GM13976 (cell line): ENCODE measurements around the gene CHPF.

Experiments
- DNase-seq: peaks from one replicate; pipeline ENCODE4 v3.0.0; 2012; ENCODE audit warnings: low spot score
- CTCF ChIP-seq: IDR thresholded peaks from 2 replicates; pipeline ENCODE4 v1.5.1; 2012; ENCODE audit warnings: borderline replicate concordance, mild to moderate bottlenecking; ENCODE audit not compliant: insufficient read depth; ENCODE audit errors: extremely low read depth, missing control alignments, control extremely low read depth
- in situ Hi-C: fragments of 300-500 bp; cut with MboI; formaldehyde crosslinking; loops from one replicate; pipeline ENCODE4 v1.12.0; 2022; ENCODE audit warnings: low sequenced_read_pairs, mixed read lengths, inconsistent platforms; ENCODE audit not compliant: unreplicated experiment

CHPF gene

GRCh38 chr2:219543596-219544358 is at the start of gene CHPF, which contains the start of gene TMEM198:
Gene CHPF, minus strand, starts transcription at chr2:219543809. Its CDS starts 271 bp downstream, at chr2:219543538.
Gene TMEM198, plus strand, starts transcription at chr2:219544028. Its CDS starts 700 bp downstream, at chr2:219544728.
- in situ Hi-C loops: no loop called here
- TF ChIP-seq CTCF: no peak
- peak; percentile 99 for DNase-seq

GRCh38 chr2:219593154-219593553 is 49.5 kb upstream of the CHPF start:
- TF ChIP-seq CTCF: no peak
- no peak for DNase-seq
- in situ Hi-C loops: no loop called here

- no peak for DNase-seq
- no peak for TF ChIP-seq CTCF
- in situ Hi-C loops: no loop called here
Measured at GRCh38 chr2:219592736-219593135, 49.1 kb upstream of the CHPF start.

GRCh38 chr2:219591091-219591490 is 47.5 kb upstream of the CHPF start:
- no peak for DNase-seq
- in situ Hi-C loops: no loop called here

GRCh38 chr2:219581346-219581745 is 37.7 kb upstream of the CHPF start:
- in situ Hi-C loops: no loop called here
- TF ChIP-seq CTCF: no peak
- no peak for DNase-seq

More at GRCh38 chr2:219591091-219591490, 47.5 kb upstream of the CHPF start:
- TF ChIP-seq CTCF: no peak

- in situ Hi-C loops: no loop called here
- DNase-seq: no peak
- no peak for TF ChIP-seq CTCF
Measured at GRCh38 chr2:219578811-219579613, 35.4 kb upstream of the CHPF start.
